GM18517 (cell line): ENCODE data around the gene PGLYRP3.
"Not testable (repeated sequence)": the region's sequence is repeated elsewhere in the genome, so short reads cannot be mapped to it uniquely, and the experiment has no call there.

Source experiments
- ATAC-seq: cut with Tn5 transposase; IDR thresholded peaks from one replicate; pipeline ENCODE4 v1.9.1; 2021; ENCODE audit warnings: mild to moderate bottlenecking, moderate library complexity; ENCODE audit not compliant: unreplicated experiment

Gene PGLYRP3

GRCh38 chr1:153318145-153318544 is 5.4 kb upstream of the PGLYRP3 start:
- ATAC-seq, result not testable (repeated sequence)

GRCh38 chr1:153316013-153316412 is 3.3 kb upstream of the PGLYRP3 start:
- not testable (repeated sequence) for ATAC-seq

GRCh38 chr1:153314388-153314787 is 1.6 kb upstream of the PGLYRP3 start:
- not testable (repeated sequence) for ATAC-seq

DNA sequence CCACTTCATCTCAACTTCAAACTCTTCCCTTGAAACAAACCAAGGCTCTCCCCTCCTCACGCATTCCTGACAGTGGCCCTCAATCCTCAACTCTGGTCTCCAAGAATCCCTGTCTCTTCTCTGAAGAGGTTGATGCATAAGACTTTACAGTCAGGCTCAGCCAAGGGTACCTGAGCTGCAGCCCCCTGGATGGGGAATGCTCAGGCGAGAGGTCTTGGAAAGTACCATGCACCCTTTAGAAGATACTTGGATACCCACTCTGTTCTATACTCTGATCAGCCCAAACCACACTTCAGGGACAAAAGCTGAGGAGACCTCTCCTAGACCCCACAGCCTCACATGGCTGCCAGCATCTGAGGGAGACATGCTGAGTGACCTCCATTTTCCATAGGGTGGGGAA is 536 bp upstream of the PGLYRP3 start:
- no peak for ATAC-seq

DNA sequence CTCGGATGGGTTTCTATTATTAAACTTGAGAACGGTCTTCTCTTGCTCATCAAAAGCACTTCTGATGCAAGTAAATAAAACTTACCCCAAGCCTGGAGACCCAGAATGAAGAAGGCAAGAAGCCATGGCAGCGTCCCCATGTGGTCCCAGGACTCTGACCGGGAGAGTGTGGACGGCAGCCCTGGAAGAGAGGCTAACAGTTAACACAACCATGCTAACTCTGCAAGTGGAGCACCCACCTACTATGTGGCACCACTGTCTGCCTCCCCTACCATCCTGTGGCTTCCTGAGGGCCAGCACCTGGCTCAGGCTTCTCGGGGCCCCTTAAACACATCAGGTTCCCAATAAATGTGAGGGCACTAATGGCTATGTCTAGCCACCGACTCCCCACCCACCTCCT is 2.2 kb downstream of the PGLYRP3 start:
- ATAC-seq, result no peak

DNA sequence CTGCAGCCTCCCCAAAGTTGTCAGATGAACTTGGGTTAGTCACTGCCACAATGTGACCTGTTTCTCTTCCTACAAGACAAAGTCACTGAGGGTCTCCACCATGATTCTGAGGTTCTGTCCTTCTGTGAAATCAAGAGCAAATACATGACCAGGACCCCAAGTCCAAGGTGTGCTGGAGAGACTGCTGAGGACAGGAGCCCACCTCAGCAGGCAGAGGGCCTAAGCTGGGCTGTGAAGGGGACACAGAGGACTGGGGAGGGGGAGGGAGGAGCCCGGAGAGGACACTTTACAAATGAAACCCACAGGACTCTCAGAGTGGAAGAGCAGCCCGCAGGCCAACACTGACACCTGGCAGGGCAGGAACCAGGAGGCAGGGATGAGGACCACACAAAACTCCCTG is 3.3 kb downstream of the PGLYRP3 start:
- ATAC-seq, result no peak

DNA sequence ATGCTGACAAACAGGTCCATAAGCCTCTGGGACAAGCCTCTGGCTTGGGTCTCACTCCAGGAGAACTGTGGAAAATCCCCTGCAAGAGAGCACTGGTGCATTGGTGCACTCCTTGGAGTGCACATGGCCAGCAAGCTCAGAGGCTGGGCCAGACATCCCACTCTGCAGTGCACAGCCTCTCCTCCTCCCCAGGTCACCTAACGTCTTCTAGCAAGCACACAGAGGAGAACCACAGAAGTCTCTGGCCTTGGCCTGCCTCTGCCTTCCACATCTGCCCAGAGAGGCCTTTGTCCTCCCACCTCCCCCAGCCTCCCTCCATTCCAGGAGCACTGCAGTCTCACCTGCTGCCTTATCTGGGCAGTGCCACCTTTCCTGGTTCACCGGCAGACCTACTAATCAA is 4.2 kb downstream of the PGLYRP3 start:
- ATAC-seq, result no peak

GRCh38 chr1:153307221-153307600 is 5.5 kb downstream of the PGLYRP3 start:
- ATAC-seq, result no peak

DNA sequence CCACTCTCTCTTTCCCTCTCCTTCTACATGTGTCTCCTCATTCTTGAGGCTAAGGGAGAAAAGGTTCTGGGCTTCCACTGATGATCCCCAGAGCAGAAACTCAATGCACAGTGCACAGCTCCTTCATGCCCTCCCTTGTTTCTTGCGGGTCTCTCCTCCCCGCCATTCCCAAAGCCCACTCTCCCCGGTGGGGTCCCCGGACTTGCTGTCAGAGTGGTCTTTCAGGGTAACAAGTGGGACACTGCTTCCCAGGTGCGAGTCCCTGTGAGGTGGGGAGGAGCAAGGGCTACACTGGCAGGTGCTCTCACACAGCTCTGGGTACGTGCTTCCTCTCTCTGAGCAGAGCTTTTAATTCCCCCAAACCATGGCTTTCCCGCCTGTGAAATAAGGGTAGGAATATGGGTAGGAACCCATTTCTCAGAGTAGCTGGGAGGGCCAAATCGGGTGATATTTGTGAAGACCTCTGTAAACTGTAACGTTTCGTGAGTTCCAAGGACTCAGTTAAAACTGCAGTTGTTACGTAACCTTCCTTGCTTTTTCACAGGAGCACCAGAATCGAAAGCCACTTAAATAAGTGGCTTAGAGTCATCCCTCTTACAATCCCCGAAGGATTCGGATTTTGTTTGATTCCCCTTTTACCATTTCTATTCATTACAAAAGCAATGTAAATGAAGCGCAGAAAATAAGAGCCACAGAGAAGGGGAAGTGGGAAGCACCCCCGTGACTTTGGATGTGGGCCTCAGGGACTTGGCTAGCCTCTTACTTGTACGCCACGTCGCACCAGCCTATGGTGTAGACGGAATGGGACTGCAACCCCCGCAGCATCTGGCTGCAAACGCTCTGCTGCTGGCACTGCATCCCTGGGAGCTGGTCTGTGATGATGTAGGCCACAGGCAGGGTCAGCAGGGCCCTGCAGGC is 6.2 kb downstream of the PGLYRP3 start:
- no peak for ATAC-seq

- ATAC-seq, result no peak
These were observed 7.1 kb downstream of the PGLYRP3 start for GRCh38 chr1:153305682-153306081.

GRCh38 chr1:153302308-153302707 is 10.4 kb downstream of the PGLYRP3 start:
- no peak for ATAC-seq

GRCh38 chr1:153293851-153294250 is 18.9 kb downstream of the PGLYRP3 start:
- ATAC-seq, result no peak

DNA sequence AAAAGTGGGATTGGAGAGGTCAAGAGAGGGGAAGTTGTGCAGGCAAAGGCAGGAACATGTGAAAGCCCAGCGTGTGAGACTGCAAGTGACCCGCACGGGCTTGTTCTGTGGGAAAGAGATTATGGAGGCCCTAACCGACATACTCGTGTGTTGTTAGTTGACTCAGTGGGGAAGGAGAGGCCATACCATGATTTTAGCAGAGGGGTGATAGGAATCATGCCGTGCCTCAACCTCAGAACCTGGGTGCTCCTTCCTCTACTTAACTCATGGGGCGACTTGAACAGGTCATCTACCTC is 19.3 kb downstream of the PGLYRP3 start:
- no peak for ATAC-seq

DNA sequence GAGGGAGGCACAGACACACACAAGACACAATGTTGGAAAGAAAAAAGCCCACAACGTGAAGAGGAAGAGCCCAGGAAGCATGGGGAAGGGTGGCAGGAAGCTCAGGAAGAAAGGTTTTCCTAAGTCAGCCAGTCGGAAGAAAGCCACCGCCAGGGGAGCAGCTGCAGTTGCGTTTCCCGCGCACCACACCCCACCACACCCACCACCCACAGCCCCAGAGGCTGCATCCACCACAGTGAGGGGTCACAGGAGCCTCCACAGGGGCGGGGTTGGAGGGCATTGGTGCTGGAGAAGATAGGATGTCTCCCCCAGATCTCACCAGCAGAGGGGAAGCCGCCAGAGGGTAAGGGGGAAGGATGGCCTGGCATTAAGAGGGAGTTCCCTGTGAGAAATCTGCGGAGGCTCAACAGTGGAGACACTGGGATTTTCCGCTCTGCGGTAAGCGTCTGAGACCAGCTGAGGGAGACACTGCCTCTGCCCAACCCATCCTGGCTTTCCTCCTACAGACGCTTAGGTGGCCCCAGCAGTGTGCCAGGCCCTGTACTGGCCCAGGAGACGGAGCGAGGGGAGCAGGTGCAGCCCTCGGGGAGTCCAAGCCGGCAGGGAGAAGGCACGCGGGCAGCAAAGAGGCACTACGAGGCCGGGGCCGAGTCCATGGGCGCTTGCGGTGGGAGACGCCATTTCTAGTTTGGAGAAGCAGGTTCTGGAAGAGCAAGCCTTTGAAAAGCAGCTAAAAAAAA is 19.8 kb downstream of the PGLYRP3 start:
- ATAC-seq, result no peak

GRCh38 chr1:153292185-153292584 is 20.6 kb downstream of the PGLYRP3 start:
- ATAC-seq, result no peak

DNA sequence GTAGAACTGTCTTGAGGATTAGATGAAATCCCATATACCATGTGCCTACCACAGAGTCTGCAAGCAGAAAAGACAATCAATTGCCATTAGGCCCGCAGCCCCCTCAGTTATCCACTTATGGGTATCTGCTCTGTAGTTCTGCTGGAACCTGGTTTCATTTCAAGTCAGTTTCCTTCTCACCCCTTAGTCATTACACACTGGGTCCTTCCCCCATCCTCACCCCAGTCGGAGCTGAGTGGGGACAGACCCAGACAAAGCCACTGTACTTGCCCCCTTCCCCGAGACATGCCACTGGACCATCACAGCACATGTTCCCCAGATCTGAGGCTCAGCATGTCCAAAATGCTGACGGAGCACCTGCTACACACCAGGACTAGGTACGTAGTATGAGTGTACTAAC is 21.2 kb downstream of the PGLYRP3 start:
- no peak for ATAC-seq

DNA sequence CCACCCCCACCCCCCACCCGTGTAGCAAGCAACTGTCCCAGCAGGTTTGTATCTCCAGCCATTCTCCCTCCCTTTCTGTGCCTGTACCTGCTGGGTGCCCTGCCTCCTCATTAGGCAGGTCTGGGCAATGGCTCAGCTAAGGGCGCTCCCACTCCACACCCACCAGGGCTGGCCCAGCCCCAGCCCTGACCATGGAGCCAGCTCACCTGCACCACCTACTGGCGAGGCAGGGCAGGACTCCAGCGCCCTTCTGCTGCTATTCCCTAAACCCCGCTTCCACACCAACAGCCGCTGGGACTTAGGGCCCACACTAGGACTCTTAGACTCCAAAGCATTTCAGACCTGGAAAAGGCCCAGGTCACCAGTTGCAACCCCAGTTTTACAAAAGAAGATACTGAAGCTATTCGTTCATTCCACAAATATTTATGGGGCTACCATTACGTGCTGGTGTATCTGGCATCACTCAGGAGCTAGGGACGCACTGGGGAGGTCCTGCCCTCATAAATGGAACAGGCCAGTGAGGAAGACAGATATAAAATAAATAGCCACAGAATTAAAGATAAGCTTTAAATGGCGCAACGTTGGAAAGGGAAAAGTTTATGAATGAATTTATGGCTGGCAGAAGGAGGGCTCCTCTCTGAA is 24.0 kb downstream of the PGLYRP3 start:
- no peak for ATAC-seq

GRCh38 chr1:153277852-153278251 is 34.9 kb downstream of the PGLYRP3 start:
- peak; percentile 74 for ATAC-seq

DNA sequence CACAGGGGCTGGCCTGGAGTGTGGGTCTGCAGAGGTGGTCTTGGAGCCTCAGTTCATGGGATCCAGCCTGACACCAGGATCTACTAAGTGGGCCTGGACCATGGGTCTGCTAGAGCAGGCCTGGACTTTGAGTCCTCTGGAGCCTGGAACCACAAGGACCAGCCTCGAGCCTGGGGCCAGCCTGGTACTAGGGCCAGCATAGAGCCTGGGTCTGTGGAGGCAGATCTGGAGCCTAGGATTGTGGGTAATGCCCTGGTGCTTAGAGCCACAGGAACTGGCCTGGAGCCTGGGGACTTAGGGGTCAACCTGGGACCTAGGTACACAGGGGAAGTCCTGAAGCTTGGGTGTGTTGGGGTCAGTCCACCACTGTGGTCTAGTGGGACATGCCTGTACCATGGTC is 40.6 kb downstream of the PGLYRP3 start:
- no peak for ATAC-seq

GRCh38 chr1:153271711-153272110 is 41.0 kb downstream of the PGLYRP3 start:
- no peak for ATAC-seq

- no peak for ATAC-seq
These were observed 47.3 kb downstream of the PGLYRP3 start for GRCh38 chr1:153265457-153265856.
